GM12878 (cell line): Measurements from ENCODE around the gene BBX. TPM values are rescaled to one million over a fixed set of nuclear protein-coding genes. Genes with fewer than 3 reads are reported as not detected.

ENCODE experiments used
- ATAC-seq: fragments of 200-7000 bp; cut with Tn5 transposase; 3 replicates; pipeline ENCODE4 v1.9.1; 2020; ENCODE audit warnings: mild to moderate bottlenecking, moderate library complexity
- BruUV-seq: library from RNA; stranded (reverse); fragments of 400-500 nt; replicated peaks from 2 replicates; lab custom pipeline; 2021; lab: Mats Ljungman, UMichigan
- CTCF ChIA-PET: fragments of 300-600 bp; sonication (Branson Sonifier 250); formaldehyde crosslinking; extraction: SDS; loops from one replicate; lab custom pipeline; 2021; ENCODE audit warnings: inconsistent platforms; lab: Yijun Ruan, JAX
- POLR2A ChIA-PET: fragments of 350-600 bp; formaldehyde crosslinking; extraction: SDS; loops from one replicate; lab custom pipeline; 2021; ENCODE audit warnings: inconsistent platforms; lab: Charles Lee
- RAD21 ChIA-PET: fragments of 300-600 bp; sonication (Branson Sonifier 250); formaldehyde crosslinking; loops from one replicate; lab custom pipeline; 2023; ENCODE audit warnings: antibody characterized with exemption; ENCODE audit not compliant: unreplicated experiment; lab: Charles Lee
- SMC1A ChIA-PET: fragments of 300-600 bp; sonication (Branson Sonifier 250); formaldehyde crosslinking; loops from one replicate; lab custom pipeline; 2023; ENCODE audit not compliant: unreplicated experiment, uncharacterized antibody; lab: Charles Lee
- DNase-seq: peaks from one replicate; pipeline ENCODE4 v3.0.0-alpha.2; 2011; ENCODE audit warnings: low read depth, low spot score
- FAIRE-seq: peaks from 3 replicates; lab custom pipeline; 2011; peaks lifted over from hg19 to GRCh38; lab: Jason Lieb, UNC
- H2AFZ ChIP-seq: 2 replicates; pipeline ENCODE4 v1.6.0; 2011; ENCODE audit warnings: low read depth, low read length, control low read depth; ENCODE audit not compliant: control insufficient read depth
- H3K27ac ChIP-seq: 2 replicates; pipeline ENCODE4 v1.5.1; 2011; ENCODE audit warnings: control low read depth; ENCODE audit not compliant: control insufficient read depth, insufficient read depth
- H3K27me3 ChIP-seq, 2 experiments: replicated peaks in 1 of 2; 2 replicates each; pipeline versions ENCODE4 v1.6.0 to v1.6.1; 2011; ENCODE audit warnings: low read length in 1 of 2; ENCODE audit not compliant: control insufficient read depth in 2 of 2, insufficient read depth in 2 of 2
- H3K36me3 ChIP-seq, 2 experiments: 2 replicates each; pipeline ENCODE4 v1.5.1; 2011; ENCODE audit warnings: low read length in 1 of 2; ENCODE audit not compliant: control insufficient read depth in 2 of 2, insufficient read depth in 2 of 2
- H3K4me1 ChIP-seq: 2 replicates; pipeline ENCODE4 v1.6.1; 2011; ENCODE audit warnings: mild to moderate bottlenecking, low read length, moderate library complexity, mixed read lengths; ENCODE audit not compliant: control insufficient read depth, insufficient read depth
- H3K4me2 ChIP-seq: 2 replicates; pipeline ENCODE4 v1.6.0; 2011; ENCODE audit warnings: control low read depth; ENCODE audit not compliant: control insufficient read depth, insufficient read depth
- H3K4me3 ChIP-seq: fragments of 200-600 bp; sonication (generic); 2 replicates; pipeline ENCODE4 v1.5.1; 2016
- H3K79me2 ChIP-seq: 2 replicates; pipeline ENCODE4 v1.6.0; 2011; ENCODE audit warnings: low read length; ENCODE audit not compliant: control insufficient read depth, insufficient read depth
- H3K9ac ChIP-seq: 2 replicates; pipeline ENCODE4 v1.8.0; 2011; ENCODE audit warnings: low read length, control low read depth, mixed read lengths; ENCODE audit not compliant: control insufficient read depth, insufficient read depth
- H3K9me3 ChIP-seq: replicated peaks from 3 replicates; pipeline ENCODE4 v1.5.1; 2011; ENCODE audit warnings: mild to moderate bottlenecking, low read length; ENCODE audit not compliant: control insufficient read depth, insufficient read depth
- H4K20me1 ChIP-seq: 2 replicates; pipeline ENCODE4 v1.6.0; 2011; ENCODE audit not compliant: control insufficient read depth, insufficient read depth
- BACH1 ChIP-seq: fragments of 450-650 bp; IDR thresholded peaks from 2 replicates; pipeline ENCODE4 v1.6.1; 2017; ENCODE audit warnings: mild to moderate bottlenecking, borderline replicate concordance
- E4F1 ChIP-seq: fragments of 450-650 bp; IDR thresholded peaks from 2 replicates; pipeline ENCODE4 v1.6.1; 2018; ENCODE audit warnings: borderline replicate concordance, mild to moderate bottlenecking; ENCODE audit not compliant: partially characterized antibody
- HCFC1 ChIP-seq: fragments of 150-350 bp; IDR thresholded peaks from 2 replicates; pipeline ENCODE4 v1.6.1; 2014; ENCODE audit warnings: low read length
- MXI1 ChIP-seq: fragments of 150-350 bp; IDR thresholded peaks from 2 replicates; pipeline ENCODE4 v1.6.1; 2011; ENCODE audit warnings: low read depth, mild to moderate bottlenecking, inconsistent platforms, low read length, improper control_type of control experiment
- MYC ChIP-seq: IDR thresholded peaks from 2 replicates; pipeline ENCODE4 v1.6.1; 2011; ENCODE audit warnings: mild to moderate bottlenecking, low read length, moderate library complexity, inconsistent platforms; ENCODE audit not compliant: insufficient read depth, insufficient replicate concordance, insufficient read length, severe bottlenecking
- NFYB ChIP-seq: IDR thresholded peaks from 2 replicates; pipeline ENCODE4 v1.6.1; 2011; ENCODE audit warnings: low read depth, mild to moderate bottlenecking, low read length, improper control_type of control experiment, moderate library complexity; ENCODE audit not compliant: insufficient read depth
- NKRF ChIP-seq: fragments of 450-650 bp; conservative IDR thresholded peaks from 2 replicates; pipeline ENCODE4 v1.6.1; 2017; ENCODE audit warnings: mild to moderate bottlenecking, moderate library complexity
- NR2C2 ChIP-seq: IDR thresholded peaks from 2 replicates; pipeline ENCODE4 v1.6.1; 2011; ENCODE audit warnings: borderline replicate concordance, low read depth; ENCODE audit not compliant: control insufficient read depth, insufficient read length
- RAD21 ChIP-seq: IDR thresholded peaks from 2 replicates; pipeline ENCODE4 v1.6.1; 2011; ENCODE audit warnings: mild to moderate bottlenecking, low read depth, low read length, moderate library complexity; ENCODE audit not compliant: insufficient read depth
- TAF1 ChIP-seq: IDR thresholded peaks from 2 replicates; pipeline ENCODE4 v1.6.1; 2011; ENCODE audit warnings: mild to moderate bottlenecking, low read depth, low read length, borderline replicate concordance
- ZNF384 ChIP-seq: IDR thresholded peaks from 2 replicates; pipeline ENCODE4 v1.6.1; 2012; ENCODE audit warnings: low read depth, mild to moderate bottlenecking, low read length, improper control_type of control experiment, borderline replicate concordance
- WGBS: methylation state at CpG from one replicate; pipeline ENCODE4 v1.1.6; 2016; ENCODE audit warnings: low lambda C conversion rate; ENCODE audit not compliant: insufficient replicate concordance, insufficient coverage; ENCODE audit errors: missing lambda C conversion rate; 5-methylcytosine and 5-hydroxymethylcytosine counted together
- in situ Hi-C: fragments of 300-500 bp; cut with MboI; formaldehyde crosslinking; loops from 9 replicates; pipeline ENCODE4 v1.14.3; 2018; ENCODE audit warnings: mixed read lengths
- intact Hi-C: fragments of 100-400 bp; cut with micrococcal nuclease; formaldehyde crosslinking; loops from one replicate; pipeline ENCODE4 v1.14.2; 2022; ENCODE audit not compliant: unreplicated experiment
- polyA plus RNA-seq, 11 experiments: library from polyadenylated mRNA; depleted of rRNA in 4 of 11; unstranded in 6 of 11; stranded (reverse) in 5 of 11; fragments of >200 nt; fragmentation: Nextera tagmentation in 4 of 11; fragmentation: Illumina TruSeq in 1 of 11; extraction: Ambion mirVana in 4 of 11; extraction: Trizol in 1 of 11; gene quantifications; 1 replicate in 1 of 11; 2 replicates in 10 of 11; pipeline versions ENCODE4 v1.2.1 to v1.2.3, GENCODE V29; 2011 to 2016; ENCODE audit warnings: inconsistent platforms in 2 of 11, missing spikeins in 2 of 11, low read depth in 1 of 11
- total RNA-seq, 4 experiments: library from RNA; depleted of rRNA in 3 of 4; stranded (reverse); fragments of >200 nt in 3 of 4; fragmentation: Illumina TruSeq in 1 of 4; extraction: Trizol in 1 of 4; gene quantifications; 2 replicates each; pipeline versions ENCODE4 v1.2.1 to v1.2.3, GENCODE V29; 2013 to 2021

BBX gene
- total and polyA plus RNA-seq, 10 of the 15 experiments (the other 5 are each of a cell fraction or from before 2014, with no cell fraction given) = 13.3 to 38.5 (median 32.0) TPM

GRCh38 chr3:107592073-107592472 is 69.3 kb downstream of the BBX start:
- ChIA-PET SMC1A (interaction anchor here (0.6 to 5.2 kb wide), 6 partner anchors 8 to 70 kb away, joined by 3 to 32 read pairs (median 3); no protein-coding TSS in a partner anchor), CTCF (interaction anchor here (1.9 to 3.4 kb wide), 3 partner anchors 9 to 85 kb away, joined by 5 to 15 read pairs (median 9); no protein-coding TSS in a partner anchor), RAD21 (interaction anchor here (0.7 to 0.9 kb wide), 2 partner anchors 18 to 84 kb away, joined by 3 to 4 read pairs; no protein-coding TSS in a partner anchor), POLR2A (no interaction called here)
- Histone ChIP-seq H3K9me3 (no peaks in the 10 kb centered on the region; the same call in 2 of the 3 replicates), H2AFZ (no peak overlapping the region), H3K4me1 (peaks cover 16% of the 10 kb centered on the region), H3K9ac (no peak overlapping the region), H3K27me3 (no peaks in the 10 kb centered on the region), H3K4me3 (no peak overlapping the region), H4K20me1 (no peaks in the 10 kb centered on the region), H3K79me2 (no peaks in the 10 kb centered on the region; the same call in 1 of the 2 replicates), H3K27ac (no peak overlapping the region), H3K4me2 (no peak overlapping the region), H3K36me3 (no peaks in the 10 kb centered on the region)
- no peak for FAIRE-seq
- no peak for DNase-seq
- in situ Hi-C loops = no loop called here
- TF ChIP-seq BACH1 (no peak), HCFC1 (no peak), E4F1 (no peak), NFYB (no peak), MXI1 (no peak), NR2C2 (no peak), TAF1 (no peak), NKRF (no peak), ZNF384 (no peak), MYC (no peak), RAD21 (no peak)
- no peak for ATAC-seq
- 98% methylated on average over 5 of the region's 5 CpGs for WGBS
- BruUV-seq = no TSS peak
- intact Hi-C loops = no loop called here
